CD8-positive, alpha-beta memory T cell (primary cell): Measurements from ENCODE around the gene GTF2E1. TPM values are rescaled to one million over a fixed set of nuclear protein-coding genes. Genes with fewer than 3 reads are reported as not detected.

ENCODE experiments used
- CTCF ChIA-PET: fragments of 350-600 bp; sonication (Branson Sonifier 250); formaldehyde crosslinking; loops from one replicate; lab custom pipeline; 2021; ENCODE audit warnings: antibody characterized with exemption; lab: Charles Lee
- POLR2A ChIA-PET: fragments of 350-600 bp; sonication (Branson Sonifier 250); formaldehyde crosslinking; loops from one replicate; lab custom pipeline; 2021; ENCODE audit warnings: antibody characterized with exemption; lab: Charles Lee
- DNase-seq, 5 donors: peaks; one replicate each; pipeline versions ENCODE4 v3.0.0 to v3.0.0-alpha.2; 2020 to 2022; ENCODE audit warnings: mixed read lengths in 1 of 5
- H3K27ac ChIP-seq: one replicate; pipeline ENCODE4 v1.7.0; 2013; ENCODE audit warnings: low read depth, mild to moderate bottlenecking, low read length, moderate library complexity
- H3K27me3 ChIP-seq: 2 replicates; pipeline ENCODE4 v1.7.0; 2013; ENCODE audit warnings: low read length, mild to moderate bottlenecking; ENCODE audit not compliant: insufficient read depth, poor library complexity, severe bottlenecking
- H3K36me3 ChIP-seq: 2 replicates; pipeline ENCODE4 v1.7.0; 2013; ENCODE audit warnings: mild to moderate bottlenecking, low read length, moderate library complexity; ENCODE audit not compliant: insufficient read depth
- H3K4me1 ChIP-seq: 2 replicates; pipeline ENCODE4 v1.7.0; 2013; ENCODE audit warnings: mild to moderate bottlenecking, low read length, moderate library complexity; ENCODE audit not compliant: insufficient read depth
- H3K4me3 ChIP-seq: 2 replicates; pipeline ENCODE4 v1.7.0; 2013; ENCODE audit warnings: mild to moderate bottlenecking, low read length
- H3K9me3 ChIP-seq: 2 replicates; pipeline ENCODE4 v1.7.0; 2013; ENCODE audit warnings: mild to moderate bottlenecking, low read length
- H3K27ac Mint-ChIP-seq, 8 donors: one replicate each; pipeline ENCODE4 v1.8.0; 2020 to 2021; ENCODE audit warnings: mixed read lengths in 8 of 8, mild to moderate bottlenecking in 6 of 8, inconsistent platforms in 3 of 8, moderate library complexity in 3 of 8
- H3K27me3 Mint-ChIP-seq, 2 donors: one replicate each; pipeline ENCODE4 v1.8.0; 2020 to 2021; ENCODE audit warnings: mixed read lengths in 2 of 2, mild to moderate bottlenecking in 1 of 2, moderate library complexity in 1 of 2
- H3K36me3 Mint-ChIP-seq, 3 donors: one replicate each; pipeline ENCODE4 v1.8.0; 2020 to 2021; ENCODE audit warnings: mixed read lengths in 3 of 3, inconsistent platforms in 1 of 3, mild to moderate bottlenecking in 1 of 3
- H3K4me1 Mint-ChIP-seq, 3 donors: one replicate each; pipeline ENCODE4 v1.8.0; 2020 to 2021; ENCODE audit warnings: mixed read lengths in 3 of 3, inconsistent platforms in 1 of 3, mild to moderate bottlenecking in 1 of 3
- H3K4me3 Mint-ChIP-seq, 7 donors: one replicate each; pipeline ENCODE4 v1.8.0; 2020 to 2021; ENCODE audit warnings: mixed read lengths in 7 of 7, mild to moderate bottlenecking in 6 of 7, moderate library complexity in 4 of 7, inconsistent platforms in 2 of 7
- H3K9me3 Mint-ChIP-seq, 5 donors: one replicate each; pipeline ENCODE4 v1.8.0; 2020 to 2022; ENCODE audit warnings: mixed read lengths in 5 of 5, mild to moderate bottlenecking in 3 of 5, moderate library complexity in 2 of 5, inconsistent platforms in 1 of 5
- polyA plus RNA-seq: library from polyadenylated mRNA; unstranded; fragments of 300-500 nt; fragmentation: Illumina TruSeq; gene quantifications from one replicate; pipeline ENCODE4 v1.2.3, GENCODE V29; 2021
- total RNA-seq, 2 experiments: library from RNA; stranded (reverse); gene quantifications; one replicate each; pipeline ENCODE4 v1.2.3, GENCODE V29; 2021

Gene GTF2E1
- total and polyA plus RNA-seq, 3 experiments from 2014 or later: 14.3 to 27.8 (median 25.9) TPM

DNA sequence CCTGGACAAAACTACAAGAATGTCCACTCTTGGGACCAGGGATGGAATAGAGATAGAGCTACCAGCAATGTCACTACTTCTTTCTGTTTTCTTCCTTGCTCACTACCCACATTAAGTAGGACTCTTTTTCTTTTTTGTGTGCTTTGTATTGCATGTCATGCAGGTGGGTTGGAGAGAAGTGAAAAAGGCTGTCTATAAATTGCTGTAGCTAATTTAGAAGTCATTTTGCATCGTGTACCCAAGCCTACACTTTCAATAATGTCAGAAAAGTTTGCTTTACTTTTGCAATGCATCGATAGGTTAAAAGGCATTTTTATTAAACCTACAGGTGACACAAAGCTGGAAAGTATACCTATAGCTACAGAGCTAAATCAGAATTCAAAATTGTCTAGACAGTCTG lies 58.9 kb downstream of the GTF2E1 start:
- no peak for DNase-seq
- H3K27ac Mint-ChIP-seq: no peak overlapping the region
- H3K4me1 ChIP-seq: no peaks in the 10 kb centered on the region
- peaks cover 3 to 6% of the 10 kb centered on the region in 2 donors for H3K27me3 Mint-ChIP-seq
- H3K36me3 ChIP-seq: no peaks in the 10 kb centered on the region
- no peaks in the 10 kb centered on the region for H3K9me3 ChIP-seq
- H3K27me3 ChIP-seq: no peaks in the 10 kb centered on the region
- no peaks in the 10 kb centered on the region for H3K36me3 Mint-ChIP-seq
- H3K4me1 Mint-ChIP-seq: no peaks in the 10 kb centered on the region
- no peaks in the 10 kb centered on the region for H3K9me3 Mint-ChIP-seq
- H3K4me3 Mint-ChIP-seq: no peak overlapping the region
- POLR2A ChIA-PET: no interaction called here
- H3K4me3 ChIP-seq: no peak overlapping the region
- no peak overlapping the region for H3K27ac ChIP-seq
- CTCF ChIA-PET: interaction anchor here (1.0 to 1.6 kb wide), 3 partner anchors 13 to 242 kb away, joined by 3 to 5 read pairs (median 5); no protein-coding TSS in a partner anchor

DNA sequence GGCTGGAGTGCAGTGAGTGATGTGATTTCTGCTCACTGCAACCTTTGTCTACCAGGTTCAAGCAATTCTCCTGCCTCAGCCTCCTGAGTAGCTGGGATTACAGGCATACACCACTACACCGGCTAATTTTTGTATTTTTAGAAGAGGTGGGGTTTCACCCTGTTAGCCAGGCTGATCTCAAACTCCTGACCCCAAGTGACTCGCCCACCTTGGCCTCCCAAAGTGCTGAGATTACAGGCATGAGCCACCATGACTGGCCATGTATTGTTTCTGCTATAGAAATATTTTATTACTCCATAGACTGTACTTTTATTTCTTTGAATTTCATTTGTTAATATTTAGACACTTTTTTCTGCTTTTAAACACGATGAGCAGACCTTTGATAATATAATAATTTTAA lies 60.4 kb downstream of the GTF2E1 start:
- H3K36me3 Mint-ChIP-seq: no peaks in the 10 kb centered on the region
- no peak overlapping the region for H3K4me3 Mint-ChIP-seq
- ChIA-PET CTCF (interaction anchor here (1.9 kb wide), 1 partner anchor 9 kb away, joined by 7 read pairs; no protein-coding TSS in a partner anchor), POLR2A (no interaction called here)
- no peaks in the 10 kb centered on the region for H3K27me3 ChIP-seq
- no peak overlapping the region for H3K27ac Mint-ChIP-seq
- no peak for DNase-seq
- H3K27me3 Mint-ChIP-seq: peaks cover 3 to 6% of the 10 kb centered on the region in 2 donors
- H3K4me3 ChIP-seq: no peak overlapping the region
- H3K4me1 Mint-ChIP-seq: no peaks in the 10 kb centered on the region
- H3K4me1 ChIP-seq: no peaks in the 10 kb centered on the region
- no peaks in the 10 kb centered on the region for H3K36me3 ChIP-seq
- no peaks in the 10 kb centered on the region for H3K9me3 Mint-ChIP-seq
- no peak overlapping the region for H3K27ac ChIP-seq
- no peaks in the 10 kb centered on the region for H3K9me3 ChIP-seq

DNA sequence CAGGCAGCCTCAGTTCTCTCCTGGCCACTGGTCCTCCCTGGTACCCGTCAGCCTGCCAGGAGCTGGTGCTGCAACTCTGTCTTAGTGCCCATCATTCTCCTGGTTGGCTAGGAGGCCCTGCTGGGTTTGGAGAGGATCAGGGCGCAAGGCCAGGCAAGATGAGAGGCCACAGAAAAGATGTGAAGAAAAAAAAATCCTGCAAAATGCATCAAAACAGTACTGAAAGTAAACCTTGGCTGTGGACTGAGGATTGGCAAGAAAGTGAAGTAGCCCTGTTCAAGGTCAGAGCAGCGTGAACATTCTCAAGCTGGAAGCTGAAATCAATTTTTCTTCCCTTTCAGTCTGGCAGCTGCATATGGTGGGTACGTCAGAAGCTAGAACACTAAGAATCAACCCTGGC lies 74.2 kb downstream of the GTF2E1 start:
- Mint-ChIP-seq H3K4me1 (no peaks in the 10 kb centered on the region), H3K4me3 (no peak overlapping the region), H3K36me3 (no peaks in the 10 kb centered on the region), H3K27me3 (peaks cover 10 to 47% of the 10 kb centered on the region in 2 donors), H3K9me3 (no peaks in the 10 kb centered on the region), H3K27ac (no peak overlapping the region)
- ChIA-PET POLR2A (no interaction called here), CTCF (interaction anchor here (1.2 kb wide), 1 partner anchor 256 kb away, joined by 5 read pairs; no protein-coding TSS in a partner anchor)
- peaks cover 4% of the 10 kb centered on the region for H3K27me3 ChIP-seq
- H3K27ac ChIP-seq: no peak overlapping the region
- H3K4me1 ChIP-seq: no peaks in the 10 kb centered on the region
- no peak for DNase-seq
- H3K4me3 ChIP-seq: no peak overlapping the region
- no peaks in the 10 kb centered on the region for H3K9me3 ChIP-seq
- H3K36me3 ChIP-seq: no peaks in the 10 kb centered on the region

DNA sequence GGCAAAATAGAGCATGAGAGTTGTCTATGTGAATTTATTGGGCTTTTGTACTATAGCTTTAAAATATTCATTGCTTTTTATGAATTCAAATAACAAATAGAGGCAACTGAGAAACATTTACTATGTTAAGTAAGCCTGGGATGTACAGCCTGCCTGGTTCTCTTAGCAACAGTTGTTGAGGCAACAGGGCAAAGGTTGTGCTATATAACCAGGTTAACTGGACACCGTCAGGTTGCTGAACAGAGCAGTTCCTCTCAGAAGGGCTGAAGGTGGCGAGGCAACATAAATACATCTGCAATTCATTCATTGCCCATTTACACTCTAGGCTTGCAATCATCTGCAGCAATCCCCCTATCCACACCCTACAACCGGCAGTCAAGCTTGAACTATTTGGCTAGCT lies 78.2 kb downstream of the GTF2E1 start:
- no peak overlapping the region for H3K4me3 Mint-ChIP-seq
- Histone ChIP-seq H3K36me3 (no peaks in the 10 kb centered on the region), H3K9me3 (no peaks in the 10 kb centered on the region), H3K4me3 (no peak overlapping the region), H3K4me1 (no peaks in the 10 kb centered on the region), H3K27me3 (peaks cover 4% of the 10 kb centered on the region), H3K27ac (no peak overlapping the region)
- ChIA-PET POLR2A (no interaction called here), CTCF (no interaction called here)
- H3K4me1 Mint-ChIP-seq: no peaks in the 10 kb centered on the region
- H3K27ac Mint-ChIP-seq: no peak overlapping the region
- no peaks in the 10 kb centered on the region for H3K9me3 Mint-ChIP-seq
- no peaks in the 10 kb centered on the region for H3K36me3 Mint-ChIP-seq
- no peak for DNase-seq
- peaks cover 5 to 19% of the 10 kb centered on the region in 2 donors for H3K27me3 Mint-ChIP-seq

DNA sequence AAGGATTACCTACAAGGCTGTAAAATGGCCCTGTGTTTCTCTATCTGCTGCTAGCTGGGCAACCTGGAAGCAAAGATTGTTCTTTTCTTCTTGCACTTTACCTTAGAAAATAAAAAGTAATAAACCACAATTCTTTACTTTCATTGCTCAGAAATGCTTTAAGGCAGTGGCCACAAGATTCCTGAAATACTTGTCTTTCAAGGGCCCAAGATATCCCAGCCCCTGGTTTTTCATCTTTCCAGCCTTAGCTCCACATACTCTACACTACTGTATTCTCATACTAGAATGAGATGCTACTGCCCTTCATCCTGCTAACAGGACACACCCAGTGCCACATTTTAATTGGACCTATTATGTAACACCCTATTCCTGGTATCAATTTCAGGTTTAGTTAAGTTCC lies 78.9 kb downstream of the GTF2E1 start:
- Mint-ChIP-seq H3K36me3 (no peaks in the 10 kb centered on the region), H3K4me3 (no peak overlapping the region), H3K4me1 (no peaks in the 10 kb centered on the region), H3K27me3 (peaks cover 5 to 19% of the 10 kb centered on the region in 2 donors), H3K9me3 (no peaks in the 10 kb centered on the region), H3K27ac (peak overlapping the region in 1 of 8 donors; percentile 43)
- H3K4me3 ChIP-seq: no peak overlapping the region
- H3K9me3 ChIP-seq: no peaks in the 10 kb centered on the region
- H3K36me3 ChIP-seq: no peaks in the 10 kb centered on the region
- ChIA-PET CTCF (no interaction called here), POLR2A (no interaction called here)
- no peak for DNase-seq
- no peak overlapping the region for H3K27ac ChIP-seq
- H3K4me1 ChIP-seq: no peaks in the 10 kb centered on the region
- peaks cover 4% of the 10 kb centered on the region for H3K27me3 ChIP-seq

DNA sequence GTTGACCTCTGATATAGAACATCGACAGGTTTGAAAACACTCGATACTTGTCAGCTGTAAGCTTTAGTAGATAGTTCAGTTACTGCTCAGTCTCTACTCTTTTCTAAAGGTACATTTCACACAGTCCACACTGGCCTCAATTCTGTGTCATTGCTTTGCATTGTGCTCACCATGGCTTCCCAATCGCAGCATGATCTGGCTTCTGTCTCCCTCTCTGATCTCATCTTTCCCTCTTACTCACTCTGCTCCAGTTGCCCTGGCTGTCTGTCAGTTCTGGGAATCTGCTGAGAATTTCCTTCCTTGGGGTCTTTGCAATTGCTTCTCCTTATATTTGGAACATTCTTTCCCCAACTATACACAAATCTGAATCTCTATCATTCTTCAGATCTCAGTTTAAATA lies 80.6 kb downstream of the GTF2E1 start:
- H3K9me3 ChIP-seq: no peaks in the 10 kb centered on the region
- no peaks in the 10 kb centered on the region for H3K4me1 ChIP-seq
- no peaks in the 10 kb centered on the region for H3K27me3 ChIP-seq
- H3K4me1 Mint-ChIP-seq: no peaks in the 10 kb centered on the region
- H3K27ac Mint-ChIP-seq: no peak overlapping the region
- no peaks in the 10 kb centered on the region for H3K9me3 Mint-ChIP-seq
- DNase-seq: no peak
- peaks cover 5 to 9% of the 10 kb centered on the region in 2 donors for H3K27me3 Mint-ChIP-seq
- no peak overlapping the region for H3K4me3 ChIP-seq
- ChIA-PET CTCF (interaction anchor here (0.7 kb wide), 1 partner anchor 28 kb away, joined by 3 read pairs; no protein-coding TSS in a partner anchor), POLR2A (no interaction called here)
- no peaks in the 10 kb centered on the region for H3K36me3 ChIP-seq
- H3K36me3 Mint-ChIP-seq: no peaks in the 10 kb centered on the region
- H3K27ac ChIP-seq: no peak overlapping the region
- no peak overlapping the region for H3K4me3 Mint-ChIP-seq

DNA sequence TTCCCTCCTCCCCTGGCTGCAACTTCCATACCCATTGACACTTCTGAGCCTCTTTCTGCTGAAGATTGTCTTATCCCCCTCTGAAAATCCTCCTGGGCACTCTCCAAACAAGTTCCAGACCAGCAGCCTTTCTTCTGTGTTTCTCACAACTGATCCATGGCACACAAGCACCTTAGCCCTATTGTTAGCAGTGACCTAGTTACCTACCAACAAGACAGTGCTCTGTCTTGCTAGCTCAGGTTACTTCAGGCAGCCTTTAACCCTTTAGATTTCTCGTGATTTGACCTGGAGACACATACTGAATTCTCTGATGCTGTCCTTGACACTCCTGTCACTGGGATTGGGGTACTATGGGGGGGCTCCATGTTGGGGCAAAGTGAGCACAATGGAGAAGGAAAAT lies 82.1 kb downstream of the GTF2E1 start:
- ChIA-PET CTCF (no interaction called here), POLR2A (no interaction called here)
- DNase-seq: no peak
- no peaks in the 10 kb centered on the region for H3K9me3 Mint-ChIP-seq
- no peak overlapping the region for H3K27ac ChIP-seq
- H3K27ac Mint-ChIP-seq: peak overlapping the region in 1 of 8 donors; percentile 14
- no peak overlapping the region for H3K4me3 Mint-ChIP-seq
- H3K36me3 ChIP-seq: no peaks in the 10 kb centered on the region
- no peaks in the 10 kb centered on the region for H3K27me3 ChIP-seq
- H3K4me1 Mint-ChIP-seq: no peaks in the 10 kb centered on the region
- no peaks in the 10 kb centered on the region for H3K36me3 Mint-ChIP-seq
- H3K4me3 ChIP-seq: no peak overlapping the region
- peaks cover 3 to 5% of the 10 kb centered on the region in 2 donors for H3K27me3 Mint-ChIP-seq
- no peaks in the 10 kb centered on the region for H3K9me3 ChIP-seq
- no peaks in the 10 kb centered on the region for H3K4me1 ChIP-seq

DNA sequence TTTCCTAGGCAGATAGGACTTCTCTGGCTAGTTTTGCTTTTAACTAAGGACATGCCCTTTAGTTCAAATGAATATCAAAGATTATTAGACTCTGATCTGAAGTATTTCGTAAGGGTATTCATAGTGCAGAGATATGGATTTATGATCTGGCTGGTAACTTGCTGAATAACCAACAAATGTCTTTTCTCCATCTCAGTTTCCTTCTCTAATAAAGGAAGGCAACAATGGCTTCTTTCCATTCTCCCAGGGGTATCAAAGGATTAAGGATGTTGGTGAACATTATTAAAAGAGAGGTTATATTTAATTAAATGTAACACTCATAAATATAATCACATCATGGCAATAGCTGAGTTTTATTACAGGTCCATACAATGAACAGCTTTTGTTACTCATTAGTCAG lies 86.3 kb downstream of the GTF2E1 start:
- Mint-ChIP-seq H3K4me3 (no peak overlapping the region), H3K36me3 (no peaks in the 10 kb centered on the region), H3K4me1 (no peaks in the 10 kb centered on the region), H3K27me3 (peaks cover 8 to 16% of the 10 kb centered on the region in 2 donors), H3K27ac (no peak overlapping the region), H3K9me3 (no peaks in the 10 kb centered on the region)
- POLR2A ChIA-PET: no interaction called here
- DNase-seq: no peak
- Histone ChIP-seq H3K4me3 (no peak overlapping the region), H3K27me3 (no peaks in the 10 kb centered on the region), H3K4me1 (no peaks in the 10 kb centered on the region), H3K9me3 (no peaks in the 10 kb centered on the region), H3K36me3 (no peaks in the 10 kb centered on the region), H3K27ac (no peak overlapping the region)
- CTCF ChIA-PET: interaction anchor here (1.3 kb wide), 1 partner anchor 34 kb away, joined by 3 read pairs; no protein-coding TSS in a partner anchor
